Upper lobe of right lung (tissue), 1 donor: ENCODE measurements around the gene ELN. TPM values are rescaled to one million over a fixed set of nuclear protein-coding genes. Genes with fewer than 3 reads are reported as not detected.

Experiments used
- ATAC-seq: fragments of 200-7000 bp; cut with Tn5 transposase; one replicate; pipeline ENCODE4 v1.9.1; 2020; ENCODE audit warnings: mild to moderate bottlenecking, moderate library complexity
- DNase-seq: peaks from one replicate; pipeline ENCODE4 v3.0.0-alpha.2; 2020
- H3K27ac ChIP-seq: fragments of 200-600 bp; one replicate; pipeline ENCODE4 v1.8.0; 2022
- H3K27me3 ChIP-seq: fragments of 200-600 bp; one replicate; pipeline ENCODE4 v1.8.0; 2022; ENCODE audit warnings: mild to moderate bottlenecking
- H3K36me3 ChIP-seq: fragments of 200-600 bp; one replicate; pipeline ENCODE4 v1.8.0; 2022
- H3K4me1 ChIP-seq: fragments of 200-600 bp; one replicate; pipeline ENCODE4 v1.8.0; 2022
- H3K4me3 ChIP-seq: fragments of 200-600 bp; one replicate; pipeline ENCODE4 v1.8.0; 2022; ENCODE audit warnings: mild to moderate bottlenecking
- H3K9me3 ChIP-seq: fragments of 200-600 bp; one replicate; pipeline ENCODE4 v1.8.0; 2022
- intact Hi-C: fragments of 100-400 bp; cut with DNase I; formaldehyde crosslinking; loops from one replicate; pipeline ENCODE4 v1.11.0; 2022
- total RNA-seq: library from RNA; stranded (reverse); fragmentation: NEBNext Ultra II Directional; extraction: Animal tissue kit (Norgen Biotek cat#: 25700); gene quantifications from one replicate; pipeline ENCODE4 v1.2.1, GENCODE V29; 2021
- TF ChIP-seq, protein P1 (sequence below): fragments of 200-600 bp; IDR thresholded peaks from one replicate; pipeline ENCODE4 v1.8.0; 2022; ENCODE audit warnings: antibody characterized with exemption
- donor health status: DM: no; HTN: yes; CAD: no; lungs with severe emphysema.

ELN gene
- total RNA-seq, 1 donor from 2014 or later: 231 TPM

- Histone ChIP-seq H3K4me1 (no peaks in the 10 kb centered on the region), H3K9me3 (no peaks in the 10 kb centered on the region), H3K27me3 (no peaks in the 10 kb centered on the region), H3K36me3 (peaks cover 72% of the 10 kb centered on the region), H3K27ac (no peak overlapping the region), H3K4me3 (no peak overlapping the region)
- ATAC-seq (no peak), DNase-seq (no peak)
- intact Hi-C loops: no loop called here
- TF ChIP-seq, protein P1, sequence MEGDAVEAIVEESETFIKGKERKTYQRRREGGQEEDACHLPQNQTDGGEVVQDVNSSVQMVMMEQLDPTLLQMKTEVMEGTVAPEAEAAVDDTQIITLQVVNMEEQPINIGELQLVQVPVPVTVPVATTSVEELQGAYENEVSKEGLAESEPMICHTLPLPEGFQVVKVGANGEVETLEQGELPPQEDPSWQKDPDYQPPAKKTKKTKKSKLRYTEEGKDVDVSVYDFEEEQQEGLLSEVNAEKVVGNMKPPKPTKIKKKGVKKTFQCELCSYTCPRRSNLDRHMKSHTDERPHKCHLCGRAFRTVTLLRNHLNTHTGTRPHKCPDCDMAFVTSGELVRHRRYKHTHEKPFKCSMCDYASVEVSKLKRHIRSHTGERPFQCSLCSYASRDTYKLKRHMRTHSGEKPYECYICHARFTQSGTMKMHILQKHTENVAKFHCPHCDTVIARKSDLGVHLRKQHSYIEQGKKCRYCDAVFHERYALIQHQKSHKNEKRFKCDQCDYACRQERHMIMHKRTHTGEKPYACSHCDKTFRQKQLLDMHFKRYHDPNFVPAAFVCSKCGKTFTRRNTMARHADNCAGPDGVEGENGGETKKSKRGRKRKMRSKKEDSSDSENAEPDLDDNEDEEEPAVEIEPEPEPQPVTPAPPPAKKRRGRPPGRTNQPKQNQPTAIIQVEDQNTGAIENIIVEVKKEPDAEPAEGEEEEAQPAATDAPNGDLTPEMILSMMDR: no peak
Measured at GRCh38 chr7:74105992-74106391, 78.0 kb downstream of the ELN start.

DNA sequence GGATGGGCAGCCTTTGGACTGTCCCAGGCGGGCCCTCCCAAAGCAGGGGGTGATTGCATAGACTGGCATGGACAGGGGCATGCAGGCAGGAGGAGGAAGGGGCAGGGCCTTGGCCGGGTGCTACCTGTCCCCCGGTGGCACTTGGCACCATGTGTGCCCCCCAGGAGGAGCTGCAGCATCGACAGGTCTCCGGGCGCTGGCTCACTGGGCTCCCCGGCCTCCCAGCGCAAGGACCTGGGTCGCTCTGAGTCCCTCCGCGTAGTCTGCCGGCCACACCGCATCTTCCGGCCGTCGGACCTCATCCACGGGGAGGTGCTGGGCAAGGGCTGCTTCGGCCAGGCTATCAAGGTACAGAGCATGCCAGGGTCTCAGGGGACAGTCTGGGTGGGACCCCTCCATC is 78.9 kb downstream of the ELN start:
- no peak overlapping the region for H3K4me3 ChIP-seq
- TF ChIP-seq, protein P1: no peak
- H3K27ac ChIP-seq: no peak overlapping the region
- ATAC-seq (peak; percentile 22), DNase-seq (no peak)
- peaks cover 80% of the 10 kb centered on the region for H3K36me3 ChIP-seq
- no peaks in the 10 kb centered on the region for H3K9me3 ChIP-seq
- no peaks in the 10 kb centered on the region for H3K4me1 ChIP-seq
- H3K27me3 ChIP-seq: no peaks in the 10 kb centered on the region
- intact Hi-C loops: no loop called here

- no peak overlapping the region for H3K27ac ChIP-seq
- TF ChIP-seq, protein P1: no peak
- H3K9me3 ChIP-seq: no peaks in the 10 kb centered on the region
- H3K36me3 ChIP-seq: peaks cover 51% of the 10 kb centered on the region
- no peaks in the 10 kb centered on the region for H3K27me3 ChIP-seq
- DNase-seq: no peak
- intact Hi-C loops: no loop called here
- no peak overlapping the region for H3K4me3 ChIP-seq
- ATAC-seq: peak; percentile 16
- no peaks in the 10 kb centered on the region for H3K4me1 ChIP-seq
Measured at GRCh38 chr7:74115326-74115725, 87.4 kb downstream of the ELN start.

- Histone ChIP-seq H3K4me1 (no peaks in the 10 kb centered on the region), H3K9me3 (no peaks in the 10 kb centered on the region), H3K36me3 (peaks cover 51% of the 10 kb centered on the region), H3K4me3 (no peak overlapping the region), H3K27me3 (no peaks in the 10 kb centered on the region), H3K27ac (no peak overlapping the region)
- intact Hi-C loops: no loop called here
- TF ChIP-seq, protein P1: no peak
- ATAC-seq (no peak), DNase-seq (no peak)
Measured at GRCh38 chr7:74116356-74116755, 88.4 kb downstream of the ELN start.

Other genes starting within 250 kb of the ELN start
- 103 TPM for gene CLDN4, start 197.2 kb upstream of the ELN start, total RNA-seq
- gene METTL27, start 185.7 kb upstream of the ELN start, total RNA-seq: 2.3 TPM
- not detected for gene TMEM270, start 167.0 kb upstream of the ELN start, total RNA-seq
- gene LIMK1, start 55.6 kb downstream of the ELN start, total RNA-seq: 53.1 TPM
- gene EIF4H, start 146.2 kb downstream of the ELN start, total RNA-seq: 218 TPM
- gene LAT2, start 181.8 kb downstream of the ELN start, total RNA-seq: 47.0 TPM
- 16.3 TPM for gene RFC2, start 226.2 kb downstream of the ELN start, total RNA-seq